H9 (cell line): Measurements from ENCODE around the gene GRIN2A. TPM values are rescaled to one million over a fixed set of nuclear protein-coding genes. Genes with fewer than 3 reads are reported as not detected.

Experiments used
- DNase-seq: peaks from one replicate; pipeline ENCODE4 v3.0.0-alpha.2; 2017
- H2AFZ ChIP-seq: one replicate; pipeline ENCODE4 v1.6.1; 2013; ENCODE audit warnings: mild to moderate bottlenecking, low read length, control low read depth, moderate library complexity
- H2AK5ac ChIP-seq: 2 replicates; pipeline ENCODE4 v1.6.1; 2013; ENCODE audit warnings: low read length, control low read depth, mixed read lengths; ENCODE audit not compliant: insufficient read length
- H2BK120ac ChIP-seq: one replicate; pipeline ENCODE4 v1.6.1; 2013; ENCODE audit warnings: low read depth, mild to moderate bottlenecking, low read length, control low read depth, inconsistent platforms; ENCODE audit not compliant: poor library complexity, severe bottlenecking
- H2BK12ac ChIP-seq: 2 replicates; pipeline ENCODE4 v1.6.1; 2013; ENCODE audit warnings: low read length, control low read depth, mixed read lengths, low read depth; ENCODE audit not compliant: insufficient read length
- H2BK15ac ChIP-seq: 2 replicates; pipeline ENCODE4 v1.6.1; 2013; ENCODE audit warnings: low read depth, low read length, control low read depth
- H2BK20ac ChIP-seq: one replicate; pipeline ENCODE4 v1.6.1; 2013; ENCODE audit warnings: low read depth, mild to moderate bottlenecking, low read length, control low read depth, inconsistent platforms; ENCODE audit not compliant: poor library complexity, severe bottlenecking
- H2BK5ac ChIP-seq: 2 replicates; pipeline ENCODE4 v1.6.1; 2013; ENCODE audit warnings: low read length, control low read depth, mixed read lengths; ENCODE audit not compliant: insufficient read length
- H3K14ac ChIP-seq: 2 replicates; pipeline ENCODE4 v1.6.1; 2013; ENCODE audit warnings: low read length, control low read depth; ENCODE audit not compliant: insufficient read depth
- H3K18ac ChIP-seq: 2 replicates; pipeline ENCODE4 v1.6.1; 2013; ENCODE audit warnings: low read depth, mild to moderate bottlenecking, mixed read lengths, low read length, control low read depth; ENCODE audit not compliant: insufficient read length
- H3K23ac ChIP-seq: 2 replicates; pipeline ENCODE4 v1.6.1; 2013; ENCODE audit warnings: low read length, control low read depth, mixed read lengths, low read depth; ENCODE audit not compliant: insufficient read length
- H3K23me2 ChIP-seq: 2 replicates; pipeline ENCODE4 v1.6.1; 2013; ENCODE audit warnings: low read depth, mild to moderate bottlenecking, mixed read lengths, low read length, control low read depth; ENCODE audit not compliant: insufficient read length, poor library complexity, severe bottlenecking
- H3K27ac ChIP-seq: 2 replicates; pipeline ENCODE4 v1.5.1; 2013; ENCODE audit warnings: low read length, control low read depth, mixed read lengths, low read depth; ENCODE audit not compliant: insufficient read length
- H3K27me3 ChIP-seq: 2 replicates; pipeline ENCODE4 v1.6.1; 2013; ENCODE audit warnings: low read length, control low read depth, inconsistent platforms; ENCODE audit not compliant: insufficient read depth
- H3K4ac ChIP-seq: 2 replicates; pipeline ENCODE4 v1.6.1; 2013; ENCODE audit warnings: low read depth, mild to moderate bottlenecking, control low read depth, inconsistent platforms, low read length, moderate library complexity
- H3K4me1 ChIP-seq: 2 replicates; pipeline ENCODE4 v1.6.1; 2013; ENCODE audit warnings: low read length, control low read depth, inconsistent platforms; ENCODE audit not compliant: insufficient read depth
- H3K4me2 ChIP-seq: 2 replicates; pipeline ENCODE4 v1.6.1; 2013; ENCODE audit warnings: low read length, control low read depth, mixed read lengths; ENCODE audit not compliant: insufficient read length, insufficient read depth
- H3K56ac ChIP-seq: 2 replicates; pipeline ENCODE4 v1.6.1; 2013; ENCODE audit warnings: low read depth, mild to moderate bottlenecking, mixed read lengths, low read length, control low read depth; ENCODE audit not compliant: insufficient read length
- H3K79me1 ChIP-seq: 2 replicates; pipeline ENCODE4 v1.6.1; 2013; ENCODE audit warnings: low read depth, mild to moderate bottlenecking, moderate library complexity, low read length, control low read depth, inconsistent platforms; ENCODE audit not compliant: insufficient read depth, poor library complexity, severe bottlenecking
- H3K79me2 ChIP-seq: 2 replicates; pipeline ENCODE4 v1.6.1; 2013; ENCODE audit warnings: low read length, control low read depth, inconsistent platforms; ENCODE audit not compliant: insufficient read depth
- H3K9ac ChIP-seq: 2 replicates; pipeline ENCODE4 v1.6.1; 2013; ENCODE audit warnings: low read length, control low read depth, mixed read lengths; ENCODE audit not compliant: insufficient read length; ENCODE audit errors: extremely low read depth
- H3K9me3 ChIP-seq: one replicate; pipeline ENCODE4 v1.6.1; 2013; ENCODE audit warnings: low read depth, low read length, inconsistent platforms; ENCODE audit not compliant: control insufficient read depth
- H3T11ph ChIP-seq: one replicate; pipeline ENCODE4 v1.6.1; 2013; ENCODE audit warnings: mild to moderate bottlenecking, low read length, control low read depth, inconsistent platforms
- H4K20me1 ChIP-seq: one replicate; pipeline ENCODE4 v1.6.1; 2013; ENCODE audit not compliant: control insufficient read depth, insufficient read length, insufficient read depth
- H4K5ac ChIP-seq: 2 replicates; pipeline ENCODE4 v1.6.1; 2013; ENCODE audit warnings: low read depth, mild to moderate bottlenecking, mixed read lengths, low read length, control low read depth; ENCODE audit not compliant: insufficient read length
- H4K8ac ChIP-seq: replicated peaks from 2 replicates; pipeline ENCODE4 v1.6.1; 2013; ENCODE audit warnings: low read length, control low read depth, mixed read lengths, low read depth; ENCODE audit not compliant: insufficient read length
- H4K91ac ChIP-seq: 2 replicates; pipeline ENCODE4 v1.6.1; 2013; ENCODE audit warnings: low read depth, mild to moderate bottlenecking, moderate library complexity, mixed read lengths, low read length, control low read depth; ENCODE audit not compliant: insufficient read length
- H3K27ac Mint-ChIP-seq, 3 experiments: 2 replicates in 2 of 3; 3 replicates in 1 of 3; pipeline ENCODE4 v1.8.0; 2020 to 2021; ENCODE audit warnings: mixed read lengths in 3 of 3, mild to moderate bottlenecking in 1 of 3, moderate library complexity in 1 of 3
- H3K27me3 Mint-ChIP-seq: 2 replicates; pipeline ENCODE4 v1.8.0; 2021; ENCODE audit warnings: low read depth, mild to moderate bottlenecking, moderate library complexity, mixed read lengths
- H3K36me3 Mint-ChIP-seq, 3 experiments: 2 replicates in 2 of 3; 3 replicates in 1 of 3; pipeline ENCODE4 v1.8.0; 2020 to 2021; ENCODE audit warnings: low read depth in 3 of 3, mixed read lengths in 3 of 3; ENCODE audit not compliant: insufficient read depth in 1 of 3
- H3K4me1 Mint-ChIP-seq, 2 experiments: 2 replicates each; pipeline ENCODE4 v1.8.0; 2020; ENCODE audit warnings: mixed read lengths in 2 of 2
- H3K4me3 Mint-ChIP-seq, 2 experiments: 2 replicates in 1 of 2; 3 replicates in 1 of 2; pipeline ENCODE4 v1.8.0; 2020 to 2021; ENCODE audit warnings: mild to moderate bottlenecking in 2 of 2, mixed read lengths in 2 of 2, moderate library complexity in 1 of 2
- H3K9me3 Mint-ChIP-seq, 2 experiments: 2 replicates in 1 of 2; 3 replicates in 1 of 2; pipeline ENCODE4 v1.8.0; 2020; ENCODE audit warnings: mild to moderate bottlenecking in 2 of 2, mixed read lengths in 2 of 2, moderate library complexity in 1 of 2
- CTCF ChIP-seq: fragments of 200-600 bp; sonication (generic); conservative IDR thresholded peaks from 3 replicates; pipeline ENCODE4 v1.8.0; 2021; ENCODE audit warnings: antibody characterized with exemption, mild to moderate bottlenecking
- WGBS: extraction: QIAGEN DNeasy Blood & Tissue Kit; methylation state at CpG from one replicate; pipeline ENCODE4 v1.1.7; 2013; ENCODE audit warnings: missing lambda C conversion rate, low lambda C conversion rate, mixed read lengths; ENCODE audit not compliant: insufficient read length; ENCODE audit errors: extremely low coverage; 5-methylcytosine and 5-hydroxymethylcytosine counted together
- total RNA-seq: library from RNA; stranded (reverse); gene quantifications from 2 replicates; pipeline ENCODE4 v1.2.1, GENCODE V29; 2021

GRIN2A gene
- total RNA-seq, 1 experiment from 2014 or later, result 1.5 TPM

GRCh38 chr16:10110552-10110951, 71.7 kb downstream of the GRIN2A start:
- Histone ChIP-seq H3K23ac (no peak overlapping the region), H4K91ac (no peak overlapping the region), H3K9me3 (no peaks in the 10 kb centered on the region), H3T11ph (no peak overlapping the region), H3K27me3 (no peaks in the 10 kb centered on the region), H2BK120ac (no peak overlapping the region), H2BK15ac (no peak overlapping the region), H3K14ac (no peak overlapping the region), H2BK12ac (no peak overlapping the region), H2AK5ac (no peak overlapping the region), H3K9ac (no peak overlapping the region), H3K23me2 (no peaks in the 10 kb centered on the region), H2AFZ (no peak overlapping the region), H2BK5ac (no peak overlapping the region), H3K18ac (no peak overlapping the region), H3K27ac (no peak overlapping the region), H4K8ac (no peak overlapping the region), H3K56ac (no peak overlapping the region), H3K79me1 (no peaks in the 10 kb centered on the region), H3K4ac (no peak overlapping the region), H2BK20ac (no peak overlapping the region), H3K79me2 (no peaks in the 10 kb centered on the region), H3K4me1 (no peaks in the 10 kb centered on the region), H3K4me2 (no peak overlapping the region), H4K20me1 (no peaks in the 10 kb centered on the region), H4K5ac (no peak overlapping the region)
- Mint-ChIP-seq H3K36me3 (no peaks in the 10 kb centered on the region), H3K27ac (no peak overlapping the region), H3K4me1 (peaks cover 0 to 3% of the 10 kb centered on the region in 2 experiments; a peak in 2 of 4 replicates), H3K9me3 (no peaks in the 10 kb centered on the region), H3K27me3 (no peaks in the 10 kb centered on the region; the same call in 1 of the 2 replicates), H3K4me3 (no peak overlapping the region)
- DNase-seq, result no peak
- WGBS, result no CpG with 5 or more reads among the region's 4 CpGs
- no peak for TF ChIP-seq CTCF
